Astrocyte (in vitro differentiated cells and primary cell): ENCODE results near the gene ANO2. TPM values are rescaled to one million over a fixed set of nuclear protein-coding genes. Genes with fewer than 3 reads are reported as not detected.

Experiments
- DNase-seq: peaks from one replicate; pipeline ENCODE4 v3.0.0-alpha.2; 2010; ENCODE audit warnings: low read depth
- FAIRE-seq: peaks from 2 replicates; lab custom pipeline; 2011; peaks lifted over from hg19 to GRCh38; lab: Jason Lieb, UNC
- H2AFZ ChIP-seq: 2 replicates; pipeline ENCODE4 v1.6.0; 2012; ENCODE audit warnings: low read depth, low read length, inconsistent platforms
- H3K27ac ChIP-seq: 2 replicates; pipeline ENCODE4 v1.5.1; 2011; ENCODE audit warnings: low read depth, low read length, inconsistent platforms
- H3K27me3 ChIP-seq: 2 replicates; pipeline ENCODE4 v1.6.0; 2011; ENCODE audit warnings: low read length, inconsistent platforms; ENCODE audit not compliant: insufficient read depth
- H3K36me3 ChIP-seq: 2 replicates; pipeline ENCODE4 v1.5.1; 2011; ENCODE audit warnings: low read length, inconsistent platforms; ENCODE audit not compliant: insufficient read depth
- H3K4me1 ChIP-seq: 2 replicates; pipeline ENCODE4 v1.5.1; 2011; ENCODE audit warnings: low read length, inconsistent platforms; ENCODE audit not compliant: insufficient read depth
- H3K4me2 ChIP-seq: 2 replicates; pipeline ENCODE4 v1.6.0; 2012; ENCODE audit warnings: low read length, inconsistent platforms
- H3K4me3 ChIP-seq: 2 replicates; pipeline ENCODE4 v1.5.1; 2011; ENCODE audit warnings: low read depth, mild to moderate bottlenecking, low read length, inconsistent platforms; ENCODE audit not compliant: insufficient read depth
- H3K79me2 ChIP-seq: 2 replicates; pipeline ENCODE4 v1.6.0; 2012; ENCODE audit warnings: mild to moderate bottlenecking, low read length, inconsistent platforms; ENCODE audit not compliant: insufficient read depth
- H3K9ac ChIP-seq: 2 replicates; pipeline ENCODE4 v1.6.0; 2012; ENCODE audit warnings: mild to moderate bottlenecking, low read length, inconsistent platforms
- H3K9me3 ChIP-seq: 2 replicates; pipeline ENCODE4 v1.5.1; 2012; ENCODE audit warnings: low read depth, mild to moderate bottlenecking, low read length, inconsistent platforms; ENCODE audit not compliant: insufficient read depth
- H4K20me1 ChIP-seq: 2 replicates; pipeline ENCODE4 v1.6.0; 2012; ENCODE audit warnings: low read length, inconsistent platforms; ENCODE audit not compliant: insufficient read depth
- H3K27ac Mint-ChIP-seq: one replicate; pipeline ENCODE4 v1.8.0; 2021; ENCODE audit warnings: mild to moderate bottlenecking, mixed read lengths; ENCODE audit not compliant: unreplicated experiment
- H3K27me3 Mint-ChIP-seq: one replicate; pipeline ENCODE4 v1.8.0; 2021; ENCODE audit warnings: low read depth, mixed read lengths; ENCODE audit not compliant: unreplicated experiment
- H3K36me3 Mint-ChIP-seq: one replicate; pipeline ENCODE4 v1.8.0; 2021; ENCODE audit warnings: low read depth, mixed read lengths; ENCODE audit not compliant: unreplicated experiment
- H3K4me1 Mint-ChIP-seq: one replicate; pipeline ENCODE4 v1.8.0; 2021; ENCODE audit warnings: low read depth, mixed read lengths; ENCODE audit not compliant: unreplicated experiment
- H3K4me3 Mint-ChIP-seq: one replicate; pipeline ENCODE4 v1.8.0; 2021; ENCODE audit warnings: mild to moderate bottlenecking, moderate library complexity, mixed read lengths; ENCODE audit not compliant: unreplicated experiment
- H3K9me3 Mint-ChIP-seq: one replicate; pipeline ENCODE4 v1.8.0; 2021; ENCODE audit warnings: mild to moderate bottlenecking, mixed read lengths; ENCODE audit not compliant: unreplicated experiment
- CTCF ChIP-seq: IDR thresholded peaks from 2 replicates; pipeline ENCODE4 v1.5.1; 2011; ENCODE audit warnings: low read depth, mild to moderate bottlenecking, inconsistent platforms, low read length, moderate library complexity; ENCODE audit not compliant: insufficient read depth
- EZH2 ChIP-seq: IDR thresholded peaks from 2 replicates; pipeline ENCODE4 v1.6.1; 2012; ENCODE audit warnings: mild to moderate bottlenecking, low read length, inconsistent platforms; ENCODE audit not compliant: insufficient read depth
- total RNA-seq: library from RNA; stranded (reverse); gene quantifications from 2 replicates; pipeline ENCODE4 v1.2.1, GENCODE V29; 2021

Gene ANO2
- total RNA-seq, 1 donor from 2014 or later, result 0.93 TPM

GRCh38 chr12:5776091-5776490, 169.0 kb downstream of the ANO2 start:
- Mint-ChIP-seq H3K36me3 (peaks cover 2% of the 10 kb centered on the region), H3K9me3 (peaks cover 6% of the 10 kb centered on the region), H3K4me1 (no peaks in the 10 kb centered on the region), H3K27me3 (peaks cover 10% of the 10 kb centered on the region), H3K27ac (no peak overlapping the region), H3K4me3 (no peak overlapping the region)
- peaks cover 4% of the 10 kb centered on the region for H3K9me3 ChIP-seq
- H2AFZ ChIP-seq, result no peak overlapping the region
- no peaks in the 10 kb centered on the region for H3K79me2 ChIP-seq
- H3K4me3 ChIP-seq, result no peak overlapping the region
- FAIRE-seq, result no peak
- no peaks in the 10 kb centered on the region for H4K20me1 ChIP-seq
- H3K27me3 ChIP-seq, result no peaks in the 10 kb centered on the region
- H3K36me3 ChIP-seq, result no peaks in the 10 kb centered on the region
- no peak overlapping the region for H3K4me2 ChIP-seq
- H3K27ac ChIP-seq, result no peak overlapping the region
- H3K9ac ChIP-seq, result no peak overlapping the region
- no peaks in the 10 kb centered on the region for H3K4me1 ChIP-seq
- no peak for DNase-seq
- TF ChIP-seq CTCF (no peak), EZH2 (no peak)

- FAIRE-seq, result no peak
- H3K27me3 Mint-ChIP-seq, result peaks cover 22% of the 10 kb centered on the region
- H3K36me3 ChIP-seq, result no peaks in the 10 kb centered on the region
- no peak overlapping the region for H3K4me3 Mint-ChIP-seq
- H3K4me2 ChIP-seq, result no peak overlapping the region
- peaks cover 2% of the 10 kb centered on the region for H3K36me3 Mint-ChIP-seq
- no peak overlapping the region for H3K9ac ChIP-seq
- no peak overlapping the region for H2AFZ ChIP-seq
- H3K4me1 Mint-ChIP-seq, result no peaks in the 10 kb centered on the region
- no peaks in the 10 kb centered on the region for H3K27me3 ChIP-seq
- no peak overlapping the region for H3K27ac Mint-ChIP-seq
- no peaks in the 10 kb centered on the region for H4K20me1 ChIP-seq
- peaks cover 8% of the 10 kb centered on the region for H3K9me3 ChIP-seq
- H3K4me1 ChIP-seq, result no peaks in the 10 kb centered on the region
- DNase-seq, result no peak
- H3K79me2 ChIP-seq, result no peaks in the 10 kb centered on the region
- no peak overlapping the region for H3K27ac ChIP-seq
- TF ChIP-seq EZH2 (no peak), CTCF (no peak)
- no peak overlapping the region for H3K4me3 ChIP-seq
- peaks cover 12% of the 10 kb centered on the region for H3K9me3 Mint-ChIP-seq
Observed at GRCh38 chr12:5773550-5773949, 171.5 kb downstream of the ANO2 start.

DNA sequence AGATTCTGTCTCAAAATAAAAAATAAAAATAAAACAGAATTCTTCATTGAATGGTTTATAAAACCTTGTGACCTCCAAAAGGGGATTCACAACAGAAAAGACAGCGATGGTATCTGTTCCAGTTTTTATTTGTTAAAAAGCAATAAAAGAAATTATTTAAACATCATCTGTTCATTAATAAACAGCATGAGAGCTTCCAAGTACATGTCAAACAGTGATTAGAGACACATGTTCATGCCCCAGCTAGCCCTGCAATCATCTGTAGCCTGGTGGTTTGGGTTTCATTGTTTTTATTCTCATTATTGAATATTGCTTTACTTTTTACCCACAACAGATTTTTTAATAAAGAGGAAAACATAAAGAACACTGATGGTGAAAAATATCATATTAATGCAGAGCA, 173.3 kb downstream of the ANO2 start:
- Mint-ChIP-seq H3K27ac (no peak overlapping the region), H3K9me3 (peaks cover 16% of the 10 kb centered on the region), H3K36me3 (peaks cover 3% of the 10 kb centered on the region), H3K4me3 (no peak overlapping the region), H3K4me1 (no peaks in the 10 kb centered on the region), H3K27me3 (peaks cover 20% of the 10 kb centered on the region)
- Histone ChIP-seq H3K4me2 (no peak overlapping the region), H3K4me3 (no peak overlapping the region), H3K27me3 (no peaks in the 10 kb centered on the region), H3K79me2 (no peaks in the 10 kb centered on the region), H3K4me1 (no peaks in the 10 kb centered on the region), H3K9ac (no peak overlapping the region), H3K9me3 (peaks cover 14% of the 10 kb centered on the region), H3K27ac (no peak overlapping the region), H2AFZ (no peak overlapping the region), H3K36me3 (no peaks in the 10 kb centered on the region), H4K20me1 (no peaks in the 10 kb centered on the region)
- no peak for FAIRE-seq
- no peak for DNase-seq
- TF ChIP-seq CTCF, result no peak
- TF ChIP-seq EZH2, result no peak
